ENCODE results near the gene RPL36. TPM values are rescaled to one million over a fixed set of nuclear protein-coding genes. Genes with fewer than 3 reads are reported as not detected.

RPL36 gene
- total RNA-seq, 6 experiments from 2014 or later, result 712 to 903 (median 850) TPM

- TF ChIP-seq CTCF (IDR thresholded peaks at IDR 0.05), result no peak
- H3K4me3 Mint-ChIP-seq, result peak overlapping the region; percentile 99
Observed at GRCh38 chr19:5692723-5693194, 2.7 kb downstream of the RPL36 start.

GRCh38 chr19:5693195-5694166 is 3.4 kb downstream of the RPL36 start:
- H3K4me1 Mint-ChIP-seq (ENCODE audit: low read depth), result peaks cover 16% of the 10 kb centered on the region
- H3K27ac Mint-ChIP-seq, result no peak overlapping the region
- H3K9me3 Mint-ChIP-seq, result no peaks in the 10 kb centered on the region
- DNase-seq, result no peak
- H3K4me3 Mint-ChIP-seq, result peak overlapping the region; percentile 15; the same call in 1 of the 2 replicates
- TF ChIP-seq CTCF (IDR thresholded peaks at IDR 0.05), result no peak
- peaks cover 27% of the 10 kb centered on the region for H3K36me3 Mint-ChIP-seq (ENCODE audit: low read depth)
- H3K27me3 Mint-ChIP-seq (ENCODE audit: insufficient read depth), result peaks cover 24% of the 10 kb centered on the region

More at GRCh38 chr19:5692723-5693194, 2.7 kb downstream of the RPL36 start:
- Mint-ChIP-seq H3K9me3 (no peaks in the 10 kb centered on the region), H3K27me3 (ENCODE audit: insufficient read depth) (peaks cover 24% of the 10 kb centered on the region), H3K4me1 (ENCODE audit: low read depth) (peaks cover 16% of the 10 kb centered on the region), H3K36me3 (ENCODE audit: low read depth) (peaks cover 30% of the 10 kb centered on the region), H3K27ac (peak overlapping the region; percentile 69)
- no peak for DNase-seq

GRCh38 chr19:5694167-5694955 is 4.3 kb downstream of the RPL36 start:
- no peak for TF ChIP-seq CTCF (IDR thresholded peaks at IDR 0.05)
- Mint-ChIP-seq H3K4me3 (no peak overlapping the region), H3K9me3 (no peaks in the 10 kb centered on the region), H3K4me1 (ENCODE audit: low read depth) (peaks cover 16% of the 10 kb centered on the region), H3K36me3 (ENCODE audit: low read depth) (peaks cover 34% of the 10 kb centered on the region), H3K27me3 (ENCODE audit: insufficient read depth) (peaks cover 27% of the 10 kb centered on the region), H3K27ac (peak overlapping the region; percentile 26; the same call in 1 of the 2 replicates)
- no peak for DNase-seq

- no peak overlapping the region for H3K27ac Mint-ChIP-seq
- H3K27me3 Mint-ChIP-seq (ENCODE audit: insufficient read depth), result peaks cover 27% of the 10 kb centered on the region
- peaks cover 11% of the 10 kb centered on the region for H3K4me1 Mint-ChIP-seq (ENCODE audit: low read depth)
- H3K36me3 Mint-ChIP-seq (ENCODE audit: low read depth), result peaks cover 34% of the 10 kb centered on the region
- no peak for DNase-seq
- no peak for TF ChIP-seq CTCF (IDR thresholded peaks at IDR 0.05)
- no peak overlapping the region for H3K4me3 Mint-ChIP-seq
- H3K9me3 Mint-ChIP-seq, result no peaks in the 10 kb centered on the region
Observed at GRCh38 chr19:5694956-5695648, 5.0 kb downstream of the RPL36 start.

GRCh38 chr19:5695649-5696195 is 5.6 kb downstream of the RPL36 start:
- peaks cover 29% of the 10 kb centered on the region for H3K36me3 Mint-ChIP-seq (ENCODE audit: low read depth)
- TF ChIP-seq CTCF (IDR thresholded peaks at IDR 0.05), result no peak
- DNase-seq, result no peak
- H3K4me3 Mint-ChIP-seq, result no peak overlapping the region
- H3K9me3 Mint-ChIP-seq, result no peaks in the 10 kb centered on the region
- H3K27ac Mint-ChIP-seq, result no peak overlapping the region
- peaks cover 10% of the 10 kb centered on the region; the same call in 1 of the 2 replicates for H3K4me1 Mint-ChIP-seq (ENCODE audit: low read depth)
- H3K27me3 Mint-ChIP-seq (ENCODE audit: insufficient read depth), result peaks cover 23% of the 10 kb centered on the region

Data from HFFc6 (cell line).